Mammary epithelial cell (primary cell): ENCODE results near the gene CEP152.

Experiments used
- EZH2 ChIP-seq: IDR thresholded peaks from 2 replicates; pipeline ENCODE4 v1.6.1; 2012; ENCODE audit warnings: low read length, inconsistent platforms, borderline replicate concordance
- TF ChIP-seq, protein P1 (sequence below), 2 donors: IDR thresholded peaks in 1 of 2; conservative IDR thresholded peaks in 1 of 2; 2 replicates each; pipeline ENCODE4 v1.5.1; 2011 to 2012; ENCODE audit warnings: inconsistent platforms in 2 of 2, low read length in 2 of 2, mild to moderate bottlenecking in 2 of 2, control low read depth in 1 of 2, low read depth in 1 of 2; ENCODE audit not compliant: insufficient read depth in 1 of 2; ENCODE audit errors: extremely low read depth in 1 of 2

DNA sequence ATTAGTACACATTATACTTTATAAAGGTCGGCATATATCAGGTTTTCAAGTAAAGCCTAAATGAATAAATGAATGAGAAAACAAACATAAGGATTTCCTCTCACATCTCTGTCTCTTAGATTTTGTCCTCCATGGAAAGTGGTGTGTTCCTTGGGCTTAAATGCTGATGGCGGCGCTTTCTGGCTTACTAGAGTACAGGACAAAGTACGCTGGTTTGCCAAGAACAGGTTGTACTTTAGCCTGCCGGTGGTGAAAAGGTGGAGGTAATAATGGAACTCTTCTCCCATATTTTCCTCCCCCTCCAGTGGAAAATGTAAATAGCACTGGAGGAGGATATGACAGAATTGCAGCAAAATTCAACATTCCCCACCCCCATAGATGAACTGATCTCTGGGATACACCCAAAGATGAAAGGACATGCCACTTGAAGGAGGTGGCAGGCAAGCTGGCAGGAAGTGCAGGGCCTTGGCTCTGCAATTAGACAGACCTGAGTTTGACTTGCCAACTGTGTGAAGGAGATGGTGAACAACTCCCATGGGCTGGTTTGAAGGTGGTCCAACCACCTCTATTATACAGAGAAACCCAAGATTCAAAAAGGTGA is 29.3 kb downstream of the CEP152 start:
- TF ChIP-seq, protein P1, sequence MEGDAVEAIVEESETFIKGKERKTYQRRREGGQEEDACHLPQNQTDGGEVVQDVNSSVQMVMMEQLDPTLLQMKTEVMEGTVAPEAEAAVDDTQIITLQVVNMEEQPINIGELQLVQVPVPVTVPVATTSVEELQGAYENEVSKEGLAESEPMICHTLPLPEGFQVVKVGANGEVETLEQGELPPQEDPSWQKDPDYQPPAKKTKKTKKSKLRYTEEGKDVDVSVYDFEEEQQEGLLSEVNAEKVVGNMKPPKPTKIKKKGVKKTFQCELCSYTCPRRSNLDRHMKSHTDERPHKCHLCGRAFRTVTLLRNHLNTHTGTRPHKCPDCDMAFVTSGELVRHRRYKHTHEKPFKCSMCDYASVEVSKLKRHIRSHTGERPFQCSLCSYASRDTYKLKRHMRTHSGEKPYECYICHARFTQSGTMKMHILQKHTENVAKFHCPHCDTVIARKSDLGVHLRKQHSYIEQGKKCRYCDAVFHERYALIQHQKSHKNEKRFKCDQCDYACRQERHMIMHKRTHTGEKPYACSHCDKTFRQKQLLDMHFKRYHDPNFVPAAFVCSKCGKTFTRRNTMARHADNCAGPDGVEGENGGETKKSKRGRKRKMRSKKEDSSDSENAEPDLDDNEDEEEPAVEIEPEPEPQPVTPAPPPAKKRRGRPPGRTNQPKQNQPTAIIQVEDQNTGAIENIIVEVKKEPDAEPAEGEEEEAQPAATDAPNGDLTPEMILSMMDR (conservative IDR thresholded peaks at IDR 0.05 in 1 of 2, IDR thresholded peaks at IDR 0.05 in 1 of 2; ENCODE audit: extremely low read depth in 1 of 2, insufficient read depth in 1 of 2, low read depth in 1 of 2, low read length in 2 of 2): no peak
- TF ChIP-seq EZH2: no peak
